ENCODE results near the gene ZCCHC12. TPM values are rescaled to one million over a fixed set of nuclear protein-coding genes. Genes with fewer than 3 reads are reported as not detected.

ZCCHC12 gene
- total RNA-seq, 1 experiment from 2014 or later, result 0.87 TPM

DNA sequence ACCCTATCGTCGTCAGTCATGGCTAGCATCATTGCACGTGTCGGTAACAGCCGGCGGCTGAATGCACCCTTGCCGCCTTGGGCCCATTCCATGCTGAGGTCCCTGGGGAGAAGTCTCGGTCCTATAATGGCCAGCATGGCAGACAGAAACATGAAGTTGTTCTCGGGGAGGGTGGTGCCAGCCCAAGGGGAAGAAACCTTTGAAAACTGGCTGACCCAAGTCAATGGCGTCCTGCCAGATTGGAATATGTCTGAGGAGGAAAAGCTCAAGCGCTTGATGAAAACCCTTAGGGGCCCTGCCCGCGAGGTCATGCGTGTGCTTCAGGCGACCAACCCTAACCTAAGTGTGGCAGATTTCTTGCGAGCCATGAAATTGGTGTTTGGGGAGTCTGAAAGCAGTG lies 1.6 kb downstream of the ZCCHC12 start:
- no peak overlapping the region for H3K27ac Mint-ChIP-seq
- peaks cover 25% of the 10 kb centered on the region for H3K4me1 Mint-ChIP-seq
- peak overlapping the region; percentile 76; the same call in 1 of the 2 replicates for H3K4me3 Mint-ChIP-seq
- no peaks in the 10 kb centered on the region for H3K9me3 Mint-ChIP-seq
- H3K27me3 Mint-ChIP-seq (ENCODE audit: low read depth), result peaks cover 97% of the 10 kb centered on the region
- DNase-seq (ENCODE audit: low spot score), result no peak
- no peaks in the 10 kb centered on the region for H3K36me3 Mint-ChIP-seq
- TF ChIP-seq ZNF138 (CRISPR knock-in tag; conservative IDR thresholded peaks at IDR 0.05) (no peak), TEAD4 (CRISPR knock-in tag; IDR thresholded peaks at IDR 0.05) (no peak), ZNF232 (CRISPR knock-in tag; IDR thresholded peaks at IDR 0.05) (no peak), IRF2 (CRISPR knock-in tag; IDR thresholded peaks at IDR 0.05; ENCODE audit: borderline replicate concordance, low read depth) (no peak), MXD4 (CRISPR knock-in tag; IDR thresholded peaks at IDR 0.05; ENCODE audit: borderline replicate concordance) (no peak)
- TF ChIP-seq, protein P1, sequence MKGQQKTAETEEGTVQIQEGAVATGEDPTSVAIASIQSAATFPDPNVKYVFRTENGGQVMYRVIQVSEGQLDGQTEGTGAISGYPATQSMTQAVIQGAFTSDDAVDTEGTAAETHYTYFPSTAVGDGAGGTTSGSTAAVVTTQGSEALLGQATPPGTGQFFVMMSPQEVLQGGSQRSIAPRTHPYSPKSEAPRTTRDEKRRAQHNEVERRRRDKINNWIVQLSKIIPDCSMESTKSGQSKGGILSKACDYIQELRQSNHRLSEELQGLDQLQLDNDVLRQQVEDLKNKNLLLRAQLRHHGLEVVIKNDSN (CRISPR knock-in tag; IDR thresholded peaks at IDR 0.05), result no peak
- TF ChIP-seq, protein P2, sequence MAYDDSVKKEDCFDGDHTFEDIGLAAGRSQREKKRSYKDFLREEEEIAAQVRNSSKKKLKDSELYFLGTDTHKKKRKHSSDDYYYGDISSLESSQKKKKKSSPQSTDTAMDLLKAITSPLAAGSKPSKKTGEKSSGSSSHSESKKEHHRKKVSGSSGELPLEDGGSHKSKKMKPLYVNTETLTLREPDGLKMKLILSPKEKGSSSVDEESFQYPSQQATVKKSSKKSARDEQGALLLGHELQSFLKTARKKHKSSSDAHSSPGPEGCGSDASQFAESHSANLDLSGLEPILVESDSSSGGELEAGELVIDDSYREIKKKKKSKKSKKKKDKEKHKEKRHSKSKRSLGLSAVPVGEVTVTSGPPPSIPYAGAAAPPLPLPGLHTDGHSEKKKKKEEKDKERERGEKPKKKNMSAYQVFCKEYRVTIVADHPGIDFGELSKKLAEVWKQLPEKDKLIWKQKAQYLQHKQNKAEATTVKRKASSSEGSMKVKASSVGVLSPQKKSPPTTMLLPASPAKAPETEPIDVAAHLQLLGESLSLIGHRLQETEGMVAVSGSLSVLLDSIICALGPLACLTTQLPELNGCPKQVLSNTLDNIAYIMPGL (CRISPR knock-in tag; IDR thresholded peaks at IDR 0.05), result no peak
- no peak for ATAC-seq
- CTCF ChIA-PET, result interaction anchor here (1.3 to 2.8 kb wide), 2 partner anchors 14 to 98 kb away, joined by 4 to 34 read pairs; partner anchors contain the start of gene IL13RA1
- POLR2A ChIA-PET, result no interaction called here

DNA sequence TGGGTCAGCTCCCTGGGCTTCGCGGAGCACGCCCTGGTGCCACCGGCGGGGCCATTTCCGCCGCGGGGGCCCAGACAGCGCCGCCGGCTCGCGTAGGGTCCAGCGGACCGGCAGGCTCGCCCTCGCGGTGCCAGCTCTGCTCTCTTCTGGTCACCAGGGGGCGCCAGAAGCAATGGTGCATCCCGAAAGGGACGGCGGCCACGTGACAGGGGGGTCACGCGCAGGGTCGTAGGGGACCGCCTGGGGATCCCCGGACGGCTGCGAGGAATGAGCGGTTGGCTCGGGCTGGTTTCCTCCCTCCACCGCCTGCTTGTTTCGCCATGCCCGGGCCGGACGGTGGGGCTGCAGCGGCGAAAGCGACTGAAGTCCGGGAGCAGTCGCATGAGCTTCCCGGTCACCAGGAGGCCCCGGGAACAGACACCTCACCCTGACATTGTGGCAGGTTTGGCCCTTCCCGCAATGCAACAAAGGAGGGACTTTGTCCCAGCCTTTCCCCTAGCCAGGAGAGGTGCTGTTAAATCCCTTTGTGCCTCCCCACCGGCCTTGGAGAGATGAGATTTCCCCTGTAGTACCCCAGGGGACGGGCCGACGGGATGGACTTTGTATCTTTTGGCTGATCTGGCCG lies 15.8 kb downstream of the ZCCHC12 start:
- Mint-ChIP-seq H3K4me3 (peak overlapping the region; percentile 62), H3K27me3 (ENCODE audit: low read depth) (peaks cover 38% of the 10 kb centered on the region), H3K36me3 (no peaks in the 10 kb centered on the region), H3K9me3 (no peaks in the 10 kb centered on the region), H3K27ac (no peak overlapping the region), H3K4me1 (peaks cover 9% of the 10 kb centered on the region)
- ATAC-seq (peak; percentile 95), DNase-seq (ENCODE audit: low spot score) (peak; percentile 91)
- CTCF ChIA-PET, result interaction anchor here (0.6 to 1.8 kb wide), 28 partner anchors 8 to 1087 kb away, joined by 3 to 34 read pairs (median 4); partner anchors contain the start of genes LONRF3 and ZCCHC12
- POLR2A ChIA-PET, result interaction anchor here (1.3 kb wide), 1 partner anchor 16 kb away, joined by 3 read pairs; the partner anchor contains the start of gene ZCCHC12
- TF ChIP-seq, protein P2 (CRISPR knock-in tag; IDR thresholded peaks at IDR 0.05), result peak; percentile 40; the same call in 1 of the 2 replicates
- TF ChIP-seq ESRRA (CRISPR knock-in tag; IDR thresholded peaks at IDR 0.05; ENCODE audit: borderline replicate concordance), result no peak
- TF ChIP-seq PRRX2 (CRISPR knock-in tag; IDR thresholded peaks at IDR 0.05), result no peak
- TF ChIP-seq SMAD3 (CRISPR knock-in tag; IDR thresholded peaks at IDR 0.05; ENCODE audit: borderline replicate concordance), result no peak
- no peak for TF ChIP-seq RORB (CRISPR knock-in tag; IDR thresholded peaks at IDR 0.05)
- TF ChIP-seq FOXP1 (CRISPR knock-in tag; IDR thresholded peaks at IDR 0.05; ENCODE audit: borderline replicate concordance), result no peak
- no peak for TF ChIP-seq ZNF219 (CRISPR knock-in tag; IDR thresholded peaks at IDR 0.05; ENCODE audit: borderline replicate concordance)
- TF ChIP-seq, protein P3, sequence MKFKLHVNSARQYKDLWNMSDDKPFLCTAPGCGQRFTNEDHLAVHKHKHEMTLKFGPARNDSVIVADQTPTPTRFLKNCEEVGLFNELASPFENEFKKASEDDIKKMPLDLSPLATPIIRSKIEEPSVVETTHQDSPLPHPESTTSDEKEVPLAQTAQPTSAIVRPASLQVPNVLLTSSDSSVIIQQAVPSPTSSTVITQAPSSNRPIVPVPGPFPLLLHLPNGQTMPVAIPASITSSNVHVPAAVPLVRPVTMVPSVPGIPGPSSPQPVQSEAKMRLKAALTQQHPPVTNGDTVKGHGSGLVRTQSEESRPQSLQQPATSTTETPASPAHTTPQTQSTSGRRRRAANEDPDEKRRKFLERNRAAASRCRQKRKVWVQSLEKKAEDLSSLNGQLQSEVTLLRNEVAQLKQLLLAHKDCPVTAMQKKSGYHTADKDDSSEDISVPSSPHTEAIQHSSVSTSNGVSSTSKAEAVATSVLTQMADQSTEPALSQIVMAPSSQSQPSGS (CRISPR knock-in tag; IDR thresholded peaks at IDR 0.05; ENCODE audit: borderline replicate concordance, low read depth), result no peak
- TF ChIP-seq, protein P4, sequence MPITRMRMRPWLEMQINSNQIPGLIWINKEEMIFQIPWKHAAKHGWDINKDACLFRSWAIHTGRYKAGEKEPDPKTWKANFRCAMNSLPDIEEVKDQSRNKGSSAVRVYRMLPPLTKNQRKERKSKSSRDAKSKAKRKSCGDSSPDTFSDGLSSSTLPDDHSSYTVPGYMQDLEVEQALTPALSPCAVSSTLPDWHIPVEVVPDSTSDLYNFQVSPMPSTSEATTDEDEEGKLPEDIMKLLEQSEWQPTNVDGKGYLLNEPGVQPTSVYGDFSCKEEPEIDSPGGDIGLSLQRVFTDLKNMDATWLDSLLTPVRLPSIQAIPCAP (CRISPR knock-in tag; IDR thresholded peaks at IDR 0.05), result no peak
- TF ChIP-seq, protein P5, sequence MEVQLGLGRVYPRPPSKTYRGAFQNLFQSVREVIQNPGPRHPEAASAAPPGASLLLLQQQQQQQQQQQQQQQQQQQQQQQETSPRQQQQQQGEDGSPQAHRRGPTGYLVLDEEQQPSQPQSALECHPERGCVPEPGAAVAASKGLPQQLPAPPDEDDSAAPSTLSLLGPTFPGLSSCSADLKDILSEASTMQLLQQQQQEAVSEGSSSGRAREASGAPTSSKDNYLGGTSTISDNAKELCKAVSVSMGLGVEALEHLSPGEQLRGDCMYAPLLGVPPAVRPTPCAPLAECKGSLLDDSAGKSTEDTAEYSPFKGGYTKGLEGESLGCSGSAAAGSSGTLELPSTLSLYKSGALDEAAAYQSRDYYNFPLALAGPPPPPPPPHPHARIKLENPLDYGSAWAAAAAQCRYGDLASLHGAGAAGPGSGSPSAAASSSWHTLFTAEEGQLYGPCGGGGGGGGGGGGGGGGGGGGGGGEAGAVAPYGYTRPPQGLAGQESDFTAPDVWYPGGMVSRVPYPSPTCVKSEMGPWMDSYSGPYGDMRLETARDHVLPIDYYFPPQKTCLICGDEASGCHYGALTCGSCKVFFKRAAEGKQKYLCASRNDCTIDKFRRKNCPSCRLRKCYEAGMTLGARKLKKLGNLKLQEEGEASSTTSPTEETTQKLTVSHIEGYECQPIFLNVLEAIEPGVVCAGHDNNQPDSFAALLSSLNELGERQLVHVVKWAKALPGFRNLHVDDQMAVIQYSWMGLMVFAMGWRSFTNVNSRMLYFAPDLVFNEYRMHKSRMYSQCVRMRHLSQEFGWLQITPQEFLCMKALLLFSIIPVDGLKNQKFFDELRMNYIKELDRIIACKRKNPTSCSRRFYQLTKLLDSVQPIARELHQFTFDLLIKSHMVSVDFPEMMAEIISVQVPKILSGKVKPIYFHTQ (CRISPR knock-in tag; IDR thresholded peaks at IDR 0.05), result no peak
- no peak for TF ChIP-seq TEAD1 (CRISPR knock-in tag; IDR thresholded peaks at IDR 0.05)
- TF ChIP-seq, protein P6, sequence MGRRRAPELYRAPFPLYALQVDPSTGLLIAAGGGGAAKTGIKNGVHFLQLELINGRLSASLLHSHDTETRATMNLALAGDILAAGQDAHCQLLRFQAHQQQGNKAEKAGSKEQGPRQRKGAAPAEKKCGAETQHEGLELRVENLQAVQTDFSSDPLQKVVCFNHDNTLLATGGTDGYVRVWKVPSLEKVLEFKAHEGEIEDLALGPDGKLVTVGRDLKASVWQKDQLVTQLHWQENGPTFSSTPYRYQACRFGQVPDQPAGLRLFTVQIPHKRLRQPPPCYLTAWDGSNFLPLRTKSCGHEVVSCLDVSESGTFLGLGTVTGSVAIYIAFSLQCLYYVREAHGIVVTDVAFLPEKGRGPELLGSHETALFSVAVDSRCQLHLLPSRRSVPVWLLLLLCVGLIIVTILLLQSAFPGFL (CRISPR knock-in tag; IDR thresholded peaks at IDR 0.05; ENCODE audit: borderline replicate concordance), result no peak
- no peak for TF ChIP-seq ZNF263 (CRISPR knock-in tag; IDR thresholded peaks at IDR 0.05; ENCODE audit: low read depth)
- TF ChIP-seq ELF4 (CRISPR knock-in tag; IDR thresholded peaks at IDR 0.05; ENCODE audit: low read depth), result no peak
- TF ChIP-seq, protein P7, sequence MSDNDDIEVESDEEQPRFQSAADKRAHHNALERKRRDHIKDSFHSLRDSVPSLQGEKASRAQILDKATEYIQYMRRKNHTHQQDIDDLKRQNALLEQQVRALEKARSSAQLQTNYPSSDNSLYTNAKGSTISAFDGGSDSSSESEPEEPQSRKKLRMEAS (CRISPR knock-in tag; IDR thresholded peaks at IDR 0.05), result peak; percentile 89

Measured in WTC11 (cell line).